ENCODE results near the gene DUS3L.
"Not testable (repeated sequence)": the region's sequence is repeated elsewhere in the genome, so short reads cannot be mapped to it uniquely, and the experiment has no call there.

Gene DUS3L

DNA sequence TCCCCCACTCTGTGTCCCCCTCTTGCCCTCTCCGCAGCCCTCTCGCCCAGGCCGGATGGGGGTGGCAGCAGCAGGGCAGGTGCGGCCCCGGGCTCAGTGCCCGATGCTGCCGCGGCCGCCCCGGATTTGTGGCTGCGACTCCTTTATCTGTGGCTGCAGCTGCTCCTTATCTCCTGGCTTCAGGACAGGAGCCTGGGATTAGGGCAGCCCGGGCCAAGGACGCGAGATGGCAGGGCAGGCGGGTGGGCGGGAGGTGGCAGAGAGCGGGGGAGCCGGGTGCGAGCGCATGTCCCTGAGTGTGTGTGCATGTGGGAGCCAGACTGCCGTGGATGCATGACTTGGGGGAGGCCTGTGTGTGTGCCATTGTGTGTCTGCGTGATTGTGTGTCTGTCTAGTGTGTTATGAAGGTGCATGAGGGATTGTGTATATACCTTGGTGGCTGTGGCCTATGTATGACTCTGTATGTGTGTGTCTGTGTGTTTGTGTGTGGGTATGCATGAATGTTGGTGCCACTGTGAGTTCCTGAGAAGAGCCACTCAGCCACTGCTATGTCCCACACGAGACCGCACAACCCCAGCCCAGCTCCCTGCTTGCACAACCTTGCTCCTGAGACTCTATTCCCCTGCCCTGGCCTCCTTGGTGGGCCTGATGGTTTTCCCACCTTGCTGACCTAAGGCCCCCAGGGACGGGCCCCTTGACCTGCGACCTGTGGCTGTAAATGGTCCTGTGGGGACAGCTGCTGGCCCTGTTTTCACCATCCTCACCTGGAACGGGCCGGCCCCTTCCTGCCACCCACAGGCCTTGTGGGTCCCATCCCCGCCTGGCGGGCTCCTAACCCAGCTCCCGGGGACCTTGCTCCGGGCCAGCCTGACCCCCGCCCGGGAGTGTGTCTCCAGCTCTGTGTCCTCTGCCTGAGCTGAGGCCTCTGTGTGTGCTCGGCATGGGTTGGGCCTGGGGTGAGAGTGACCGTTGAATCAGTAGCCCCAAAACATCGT is 8.6 kb upstream of the DUS3L start:
- no peak for DNase-seq

DNA sequence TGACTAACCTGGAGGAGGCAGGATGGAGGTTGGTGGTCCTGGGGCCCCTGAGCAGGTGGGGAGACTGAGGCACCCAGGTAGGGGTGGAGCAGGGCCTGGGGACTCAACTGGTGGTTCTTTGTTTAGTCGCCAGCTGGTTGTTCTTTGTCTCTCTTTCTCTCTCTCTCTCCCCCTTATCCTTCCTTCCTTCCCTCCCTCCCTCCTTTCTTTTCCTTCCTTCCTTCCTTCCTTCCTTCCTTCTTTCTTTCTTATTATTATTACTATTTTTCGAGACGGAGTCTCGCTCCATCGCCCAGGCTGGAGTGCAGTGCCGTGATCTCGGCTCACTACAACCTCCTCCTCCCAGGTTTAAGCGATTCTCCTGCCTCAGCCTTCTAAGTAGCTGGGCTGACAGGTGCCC is 7.3 kb upstream of the DUS3L start:
- no peak for DNase-seq

DNA sequence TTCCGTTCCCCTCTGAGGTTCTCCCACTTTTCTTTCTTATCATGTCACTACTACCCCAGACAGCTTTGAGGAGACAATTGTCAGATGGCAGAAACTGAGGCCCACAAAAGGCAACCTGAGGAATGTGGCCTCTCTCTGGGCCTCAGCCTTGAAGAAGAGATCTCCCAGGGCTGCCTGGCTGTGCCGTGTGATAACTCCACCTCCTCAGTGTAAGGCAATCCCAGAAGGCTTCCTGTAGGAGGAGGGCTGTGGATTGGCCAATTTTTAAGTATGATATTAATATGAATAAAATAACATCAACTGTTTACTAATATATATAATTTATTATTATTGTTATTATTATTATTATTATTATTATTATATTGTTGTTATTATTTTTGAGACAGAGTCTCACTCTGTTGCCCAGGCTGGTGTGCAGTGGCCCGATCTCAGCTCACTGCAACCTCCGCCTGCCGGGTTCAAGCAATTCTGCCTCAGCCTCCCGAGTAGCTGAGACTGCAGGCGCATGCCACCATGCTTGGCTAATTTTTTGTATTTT is 4.5 kb upstream of the DUS3L start:
- no peak for DNase-seq

DNA sequence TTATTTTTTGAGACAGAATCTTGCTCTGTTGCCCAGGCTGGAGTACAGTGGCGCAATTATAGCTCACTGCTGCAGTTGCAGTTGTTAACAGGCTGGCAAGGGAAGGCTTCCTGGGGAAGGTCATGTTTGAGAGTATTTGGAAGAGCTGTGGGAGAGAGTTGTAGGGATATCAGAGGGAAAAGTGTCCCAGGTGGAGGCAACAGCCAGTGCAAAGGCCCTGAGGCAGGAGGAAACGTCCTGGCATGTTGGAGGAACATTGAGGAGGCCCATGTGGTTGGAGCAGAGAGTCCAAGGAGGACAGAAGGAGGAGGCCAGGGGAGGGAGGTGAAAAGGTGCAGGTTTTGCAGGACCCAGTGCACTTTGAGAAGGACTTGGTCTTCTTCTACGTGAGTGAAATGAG is 2.2 kb upstream of the DUS3L start:
- DNase-seq, result no peak

DNA sequence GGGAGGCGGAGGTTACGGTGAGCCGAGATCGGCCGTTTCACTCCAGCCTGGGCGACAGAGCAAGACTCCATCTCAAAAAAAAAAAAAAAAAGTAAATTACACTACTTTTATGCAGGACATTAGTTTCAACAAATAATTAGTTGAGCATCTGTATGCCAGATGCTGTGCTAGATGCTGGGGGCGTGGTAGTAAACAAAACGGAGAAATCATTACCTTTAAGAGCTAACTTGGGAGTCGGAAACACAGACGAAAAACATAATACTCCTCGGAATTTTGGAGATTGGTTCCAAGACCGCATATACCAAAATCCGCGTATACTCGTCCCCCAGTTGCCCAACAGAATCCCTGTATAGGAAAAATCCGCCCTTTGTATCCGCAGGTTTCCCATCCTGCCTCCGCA is 1.3 kb upstream of the DUS3L start:
- DNase-seq, result no peak

DNA sequence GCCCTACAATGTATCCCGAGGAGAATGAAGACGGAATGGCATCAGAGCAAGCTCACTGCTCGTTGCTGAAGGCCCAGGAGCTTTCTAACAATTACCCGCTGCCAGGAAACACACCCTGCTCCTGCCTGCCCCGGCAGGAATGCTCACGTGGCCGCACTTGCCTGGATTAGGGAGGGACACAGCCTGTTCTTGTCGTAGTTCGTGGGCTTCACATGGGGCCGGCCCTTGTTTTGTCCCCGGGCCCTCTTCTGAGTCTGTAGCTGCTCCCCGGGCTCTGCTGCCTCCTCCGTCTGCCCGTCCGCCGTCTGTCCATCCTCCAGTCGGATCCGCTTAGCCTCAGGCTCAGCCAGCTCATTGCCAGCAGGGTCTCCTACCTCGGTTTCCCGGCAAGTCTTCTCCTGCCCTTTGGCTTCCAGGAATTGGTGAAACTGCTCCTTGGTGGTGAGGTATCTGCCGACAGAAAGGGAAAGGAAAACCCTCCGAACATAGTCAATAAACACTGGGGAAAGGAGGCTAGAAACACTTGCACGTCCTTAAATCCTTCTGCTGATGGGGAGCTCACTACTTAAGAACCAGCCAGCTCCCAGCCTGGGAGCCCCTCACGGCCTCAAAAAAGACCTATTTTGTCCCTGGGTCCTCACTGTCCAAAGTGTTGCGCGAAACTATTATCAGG is 941 bp downstream of the DUS3L start:
- DNase-seq, result no peak

DNA sequence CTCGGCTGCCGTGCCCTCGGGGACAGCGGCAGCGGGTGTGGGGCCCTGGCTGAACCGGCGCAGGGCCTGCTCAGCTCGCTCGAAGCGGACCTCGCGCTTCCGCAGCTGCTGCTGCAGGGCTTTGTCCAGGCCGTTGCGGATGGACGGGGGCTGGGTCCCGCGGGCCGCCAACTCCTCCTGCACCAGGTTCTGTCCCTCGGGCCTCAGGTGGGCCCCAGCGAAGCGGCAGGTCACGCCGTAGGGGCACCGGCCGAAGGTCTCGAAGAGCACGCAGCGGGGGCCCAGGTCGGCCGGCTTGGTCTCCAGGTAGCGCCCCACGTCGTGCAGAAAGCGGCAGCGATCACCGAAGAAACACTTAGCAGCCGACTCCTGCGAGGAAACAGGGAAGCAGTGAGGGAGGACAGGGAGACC is 1.6 kb downstream of the DUS3L start:
- DNase-seq, result no peak

DNA sequence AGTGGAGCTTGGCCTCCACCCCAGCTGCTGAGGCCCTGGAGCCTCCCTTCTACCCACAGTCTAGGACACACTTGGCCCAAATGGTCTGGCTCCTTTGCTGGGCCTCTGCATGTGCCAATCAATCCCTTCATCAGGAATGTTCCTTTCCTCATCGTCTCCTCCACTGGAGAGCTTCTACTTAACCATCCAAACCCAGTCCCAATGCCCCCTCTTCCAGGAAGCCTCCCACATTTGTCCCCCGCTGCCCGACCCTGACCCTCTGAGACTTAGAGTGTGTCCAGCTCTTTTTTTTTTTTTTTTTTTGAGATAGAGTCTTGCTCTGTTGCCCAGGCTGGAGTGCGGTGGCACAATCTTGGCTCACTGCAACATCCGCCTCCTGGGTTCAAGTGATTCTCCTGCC is 2.5 kb downstream of the DUS3L start:
- DNase-seq, result no peak

DNA sequence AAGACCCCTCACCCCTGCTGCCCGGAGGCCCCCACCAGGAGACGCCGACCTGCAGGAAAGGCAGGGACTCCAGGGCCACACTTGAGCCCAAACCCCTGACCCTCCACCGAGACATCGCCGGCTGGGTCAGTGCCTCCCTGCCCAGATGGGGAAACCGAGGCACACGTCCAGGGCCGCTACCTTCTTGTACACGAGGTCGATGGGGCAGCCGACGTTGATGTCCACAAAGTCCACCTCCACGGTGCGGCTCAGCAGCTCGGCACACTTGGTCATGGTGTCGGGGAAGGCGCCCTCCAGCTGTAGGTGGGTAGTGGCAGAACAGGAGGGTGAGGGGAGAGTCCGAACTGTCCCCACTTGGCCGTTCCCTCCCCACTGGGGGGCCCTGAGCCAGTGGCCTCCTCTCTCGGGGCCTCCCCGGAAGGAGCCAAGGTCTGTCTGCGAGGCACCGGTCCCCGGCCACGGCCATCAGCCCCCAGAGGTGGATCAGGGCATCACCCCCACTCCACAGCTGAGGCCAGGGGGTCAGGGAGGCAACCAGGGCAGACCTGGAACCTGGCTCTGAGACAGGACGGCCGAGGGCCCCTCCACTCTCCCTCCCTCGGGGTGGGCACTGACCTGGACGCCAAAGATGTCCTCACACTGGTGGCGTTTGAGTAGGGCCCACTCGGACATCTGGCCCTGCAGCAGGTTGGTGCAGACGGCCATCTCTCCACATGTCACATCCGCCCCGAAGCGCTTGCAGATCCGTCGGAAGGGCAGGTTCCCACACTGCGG is 3.4 kb downstream of the DUS3L start:
- no peak for DNase-seq

DNA sequence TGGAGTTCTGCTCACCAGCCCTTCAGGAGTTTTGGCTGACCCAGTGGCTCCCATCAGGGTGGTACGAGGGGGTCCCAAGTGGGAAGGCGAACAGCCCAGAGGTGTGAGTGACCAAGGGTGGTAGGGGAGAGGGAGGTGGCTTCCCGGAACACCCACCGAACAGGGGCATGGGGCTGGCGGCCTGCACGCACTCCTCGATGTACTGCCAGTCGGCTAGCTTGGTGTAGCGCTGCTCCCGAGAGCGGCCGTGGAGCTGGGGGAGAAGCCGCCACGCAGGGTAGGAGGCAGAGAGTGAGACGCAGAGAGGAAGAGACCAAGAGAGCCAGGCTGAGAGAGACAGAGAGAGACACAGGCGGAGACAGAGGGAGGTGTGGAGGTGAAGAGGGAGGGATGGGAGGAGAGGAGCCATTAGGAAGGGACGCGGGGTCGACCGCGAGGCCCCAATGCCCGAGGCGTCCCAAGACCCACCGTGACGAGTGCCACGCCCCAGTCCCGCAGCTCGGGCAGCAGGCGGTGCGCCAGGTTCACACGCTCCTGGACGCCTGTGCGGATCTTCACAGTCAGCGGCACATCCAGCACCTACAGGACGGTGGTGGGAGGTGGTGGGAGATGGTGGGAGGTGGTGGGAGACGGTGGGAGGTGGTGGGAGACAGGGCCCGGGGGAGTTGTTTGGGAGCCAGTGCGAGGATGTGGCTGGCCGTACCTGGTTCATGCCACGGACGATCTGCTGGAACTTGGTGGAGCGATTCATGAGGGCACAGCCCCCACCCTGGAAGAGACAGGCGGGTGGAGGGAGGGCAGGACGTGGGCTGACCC is 4.2 kb downstream of the DUS3L start:
- DNase-seq, result no peak

DNA sequence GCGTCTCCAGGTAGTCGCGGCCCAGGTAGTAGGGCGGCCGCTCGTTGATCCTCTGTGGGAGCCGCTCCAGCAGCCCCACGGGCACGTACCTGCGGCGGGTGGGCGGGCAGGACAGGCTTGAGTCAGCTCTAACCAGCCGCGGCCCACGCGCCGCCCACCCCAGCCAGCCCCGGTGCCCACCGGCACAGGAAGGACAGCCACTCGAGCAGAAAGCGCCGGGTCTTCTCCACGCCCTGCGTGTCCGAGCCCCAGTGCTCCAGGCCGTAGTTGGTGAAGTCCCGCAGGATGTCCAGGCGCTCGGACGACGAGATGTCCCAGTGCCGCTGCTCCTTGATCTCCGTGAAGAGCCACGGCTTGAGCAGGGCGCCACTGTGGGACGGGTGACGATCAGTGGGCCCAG is 5.5 kb downstream of the DUS3L start:
- DNase-seq, result no peak

DNA sequence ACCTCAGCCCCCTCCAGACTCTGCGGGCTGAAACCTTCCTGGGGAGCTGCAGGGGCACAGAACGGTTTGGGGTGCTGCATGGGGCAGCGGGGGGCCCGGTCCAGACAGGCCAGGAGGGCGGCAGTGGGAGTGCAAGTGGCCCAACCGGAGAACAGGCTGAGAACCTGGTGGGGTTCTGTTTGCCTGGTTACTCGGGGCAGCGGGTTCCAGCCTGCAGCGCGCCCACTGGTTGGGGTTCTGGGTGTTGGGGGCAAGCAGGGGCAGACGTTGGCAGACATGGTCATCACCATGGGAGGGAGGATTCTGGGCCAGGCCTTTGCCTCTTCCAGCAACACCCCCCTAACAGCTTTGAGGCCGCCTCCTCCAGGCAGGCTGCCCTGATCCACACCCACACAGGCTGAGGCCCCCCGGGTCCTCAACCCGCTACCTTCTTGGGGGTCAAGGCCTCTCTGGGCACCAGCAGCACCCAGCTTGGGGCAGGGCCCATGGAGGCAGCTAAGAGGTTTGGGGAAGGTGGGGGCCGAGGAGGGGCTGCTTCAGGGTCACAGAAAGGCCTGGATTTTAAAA is 6.3 kb downstream of the DUS3L start, which contains the start of gene PRR22:
PRR22 (minus strand) TSS at position 166 of the 567 bp plus-strand sequence; CDS start at position 80, 86 bp downstream.
- no peak for DNase-seq

DNA sequence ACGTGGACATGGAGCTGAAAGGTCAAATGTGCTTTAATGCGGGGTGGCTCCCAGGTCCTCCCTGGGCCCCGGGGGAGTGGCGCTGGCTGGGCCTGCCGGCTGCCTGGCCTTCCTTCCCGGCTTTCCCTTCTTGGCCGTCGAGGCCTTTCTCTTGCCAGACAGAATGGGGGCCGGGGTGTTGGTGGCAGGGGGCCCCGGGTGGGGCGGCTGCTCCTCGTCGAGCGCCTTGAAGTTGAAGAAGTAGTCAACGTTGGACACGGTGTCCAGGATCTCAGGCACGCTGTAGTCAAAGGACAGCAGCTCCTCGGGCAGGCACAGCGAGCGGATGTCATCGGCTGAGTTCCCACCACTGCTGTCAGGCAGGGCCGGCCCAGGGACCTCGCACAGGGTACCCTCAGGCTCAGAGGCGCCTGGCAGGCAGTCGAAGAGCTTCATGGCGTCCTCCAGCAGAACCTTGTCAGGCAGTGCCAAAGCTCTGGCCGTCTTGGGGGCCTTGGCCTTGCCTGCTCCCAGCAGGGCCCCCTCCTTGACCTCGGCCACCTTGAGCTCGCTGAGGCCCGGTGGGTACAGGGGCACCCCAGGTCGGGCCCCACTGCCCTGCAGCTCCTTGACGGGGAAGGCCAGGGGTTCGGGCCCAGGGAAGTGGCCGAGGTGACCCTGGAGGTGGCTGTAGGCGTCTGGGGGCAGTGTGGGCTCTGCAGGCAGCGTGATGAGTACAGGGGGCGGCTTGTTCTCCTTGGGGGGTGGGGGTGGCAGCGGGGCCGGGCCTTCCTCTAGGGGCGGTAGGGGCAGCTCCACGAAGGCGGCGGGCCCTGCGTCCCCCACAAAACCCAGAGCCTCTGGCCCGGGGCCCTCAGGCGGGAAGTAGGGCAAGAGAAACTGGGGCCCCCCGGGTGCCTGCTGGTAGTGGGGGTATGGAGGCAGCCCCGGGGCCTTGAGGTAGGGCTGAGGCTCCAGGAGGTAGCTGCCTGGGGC is 7.7 kb downstream of the DUS3L start:
- DNase-seq, result no peak

DNA sequence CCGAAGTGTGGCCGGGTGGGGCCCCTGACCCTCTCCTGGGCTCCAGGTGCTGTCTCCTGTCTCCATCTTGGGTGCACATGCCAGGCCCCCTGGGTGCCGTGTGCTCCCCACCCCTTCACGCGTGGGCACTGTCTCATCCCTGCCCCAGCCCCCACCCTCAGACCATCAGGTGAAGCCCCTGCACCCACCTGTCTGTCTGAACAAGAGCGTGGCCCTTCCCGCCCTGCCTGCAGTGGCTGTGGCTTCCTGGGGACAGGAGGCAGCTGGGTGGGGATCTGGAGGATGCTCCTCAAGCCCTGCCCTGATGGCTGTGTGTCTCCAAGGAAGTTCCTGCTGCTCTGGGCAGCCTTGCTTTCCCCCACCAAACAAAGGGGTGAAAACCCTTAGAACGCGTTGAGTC is 8.6 kb downstream of the DUS3L start:
- DNase-seq, result no peak

DNA sequence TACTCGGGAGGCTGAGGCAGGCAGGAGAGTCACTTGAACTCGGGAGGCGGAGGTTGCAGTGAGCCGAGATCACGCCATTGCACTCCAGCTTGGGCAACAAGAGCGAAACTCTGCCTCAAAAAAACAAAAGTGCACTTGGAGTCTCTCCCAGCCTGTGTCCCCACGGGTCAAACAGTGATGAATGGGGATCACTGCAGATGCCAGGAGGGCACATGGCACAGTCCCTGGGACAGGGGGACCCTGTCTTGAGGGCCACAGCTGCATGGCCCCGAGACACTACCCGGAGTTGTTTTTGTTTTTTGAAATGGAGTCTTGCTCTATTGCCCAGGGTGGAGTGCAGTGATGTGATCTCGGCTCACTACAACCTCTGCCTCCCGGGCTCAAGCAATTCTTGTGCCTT is 10.0 kb downstream of the DUS3L start:
- DNase-seq, result not testable (repeated sequence)

DNA sequence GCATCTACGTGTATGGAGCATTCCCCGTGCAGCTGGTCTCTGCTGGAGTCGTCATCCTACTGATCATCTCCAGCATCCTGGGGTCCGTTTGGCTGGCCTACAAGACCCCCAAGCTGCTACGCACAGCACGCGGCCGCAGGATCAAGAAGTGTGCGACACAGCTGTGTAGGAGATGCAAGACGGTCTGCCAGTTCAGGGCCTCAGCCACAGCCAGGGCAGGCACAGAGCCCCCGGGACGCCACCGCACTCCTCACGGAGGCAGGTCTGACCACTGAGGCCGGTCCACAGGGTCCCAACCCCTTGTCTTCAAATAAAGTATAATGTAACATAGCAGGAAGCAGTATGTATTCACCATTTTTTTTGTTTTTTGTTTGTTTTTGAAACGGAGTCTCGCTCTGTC is 12.6 kb downstream of the DUS3L start:
- no peak for DNase-seq

DNA sequence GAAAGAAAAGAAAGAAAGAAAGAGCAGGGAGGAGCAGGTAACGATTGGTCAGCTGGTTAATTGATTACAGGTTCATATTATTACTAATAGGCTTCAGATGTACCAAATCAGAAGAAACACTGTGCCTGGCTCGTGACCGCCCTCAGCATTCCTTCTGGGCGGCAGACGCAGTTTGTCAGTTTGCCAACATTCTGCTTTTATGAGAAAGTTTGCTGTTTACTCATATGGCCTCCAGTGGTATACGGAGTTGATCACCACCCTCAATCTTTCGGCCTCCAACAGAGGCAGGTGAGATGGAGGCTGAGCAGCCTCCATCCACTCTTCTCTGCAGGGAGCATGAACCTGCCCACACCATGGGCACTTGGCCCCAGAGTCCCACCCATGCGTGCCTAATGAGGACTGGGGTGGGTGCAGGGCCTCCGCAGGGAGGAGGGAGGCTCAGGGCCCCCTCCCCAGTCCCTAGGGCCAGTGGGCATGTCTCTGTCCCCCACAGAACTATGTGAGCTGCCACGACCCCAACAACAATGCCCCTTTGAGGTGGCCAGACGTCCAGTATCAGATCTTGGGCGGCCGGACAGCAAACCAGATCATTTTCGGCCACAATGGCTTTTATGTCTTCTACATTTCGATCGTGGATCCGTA is 15.2 kb downstream of the DUS3L start:
- no peak for DNase-seq

DNA sequence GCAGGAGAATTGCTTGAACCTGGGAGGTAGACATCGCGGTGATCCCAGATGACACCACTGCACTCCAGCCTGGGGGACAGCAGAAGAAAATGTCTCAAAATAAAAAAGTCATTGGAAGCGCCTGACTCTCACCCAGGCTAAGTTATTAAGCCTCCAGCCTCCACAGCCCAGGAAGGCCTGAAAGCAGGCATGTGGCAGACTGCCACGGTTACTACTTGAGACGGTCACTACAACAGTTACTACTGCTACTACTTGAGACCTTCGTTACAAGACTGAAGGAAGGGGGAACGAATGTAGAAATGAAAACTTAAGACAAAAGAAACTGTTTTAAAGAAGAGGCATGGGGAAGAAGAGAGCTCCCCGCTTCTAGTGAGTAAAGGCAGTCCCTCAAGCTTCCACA is 16.0 kb downstream of the DUS3L start:
- no peak for DNase-seq

DNA sequence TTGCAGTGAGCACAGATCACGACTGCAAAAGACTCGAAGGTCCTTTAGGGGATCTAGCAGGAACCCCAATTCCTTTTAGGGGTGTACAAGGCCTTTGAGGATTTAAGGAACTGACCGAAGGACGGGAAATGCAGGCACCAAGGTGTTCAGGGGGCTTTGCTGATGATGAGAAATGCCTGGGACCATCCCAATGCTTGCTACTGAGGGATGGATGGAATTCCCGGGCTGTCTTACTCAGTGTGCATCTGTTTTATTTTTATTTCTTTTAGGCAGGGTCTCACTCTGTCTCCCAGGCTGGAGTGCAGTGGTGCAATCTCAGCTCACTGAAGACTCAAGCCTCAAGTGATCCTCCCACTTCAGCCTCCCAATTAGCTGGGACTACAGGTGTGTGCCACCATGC is 17.7 kb downstream of the DUS3L start:
- DNase-seq, result no peak

DNA sequence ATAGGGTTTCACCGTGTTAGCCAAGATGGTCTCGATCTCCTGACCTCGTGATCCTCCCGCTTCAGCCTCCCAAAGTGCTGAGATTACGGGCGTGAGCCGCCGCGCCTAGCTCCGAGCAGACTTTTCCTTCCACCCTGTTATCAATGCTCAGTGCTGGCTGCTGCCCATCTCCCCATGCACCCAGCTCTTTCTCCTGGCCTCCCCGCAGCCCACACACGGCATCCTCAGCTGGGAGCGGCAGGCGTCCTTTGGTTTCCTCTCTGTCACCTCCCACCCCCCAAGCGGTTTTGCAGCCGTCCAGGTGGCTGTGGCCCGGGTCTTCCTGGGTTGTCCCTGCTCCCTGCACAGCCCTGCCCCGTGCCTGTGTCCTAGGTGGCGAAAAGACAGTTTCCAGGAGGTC is 18.5 kb downstream of the DUS3L start:
- DNase-seq, result no peak
